M059J (cell line): ENCODE measurements around the gene LAPTM5. TPM values are rescaled to one million over a fixed set of nuclear protein-coding genes. Genes with fewer than 3 reads are reported as not detected.
"Not testable (repeated sequence)": the region's sequence is repeated elsewhere in the genome, so short reads cannot be mapped to it uniquely, and the experiment has no call there.

Source experiments
- DNase-seq: peaks from one replicate; pipeline ENCODE4 v3.0.0-alpha.2; 2012; ENCODE audit warnings: low read depth
- total RNA-seq: library from RNA; depleted of rRNA; stranded (reverse); fragments of >200 nt; shearing (Covaris generic); gene quantifications from 2 replicates; pipeline ENCODE4 v1.2.3, GENCODE V29; 2014

Gene LAPTM5
- total RNA-seq, 1 experiment from 2014 or later: 3.4 TPM

DNA sequence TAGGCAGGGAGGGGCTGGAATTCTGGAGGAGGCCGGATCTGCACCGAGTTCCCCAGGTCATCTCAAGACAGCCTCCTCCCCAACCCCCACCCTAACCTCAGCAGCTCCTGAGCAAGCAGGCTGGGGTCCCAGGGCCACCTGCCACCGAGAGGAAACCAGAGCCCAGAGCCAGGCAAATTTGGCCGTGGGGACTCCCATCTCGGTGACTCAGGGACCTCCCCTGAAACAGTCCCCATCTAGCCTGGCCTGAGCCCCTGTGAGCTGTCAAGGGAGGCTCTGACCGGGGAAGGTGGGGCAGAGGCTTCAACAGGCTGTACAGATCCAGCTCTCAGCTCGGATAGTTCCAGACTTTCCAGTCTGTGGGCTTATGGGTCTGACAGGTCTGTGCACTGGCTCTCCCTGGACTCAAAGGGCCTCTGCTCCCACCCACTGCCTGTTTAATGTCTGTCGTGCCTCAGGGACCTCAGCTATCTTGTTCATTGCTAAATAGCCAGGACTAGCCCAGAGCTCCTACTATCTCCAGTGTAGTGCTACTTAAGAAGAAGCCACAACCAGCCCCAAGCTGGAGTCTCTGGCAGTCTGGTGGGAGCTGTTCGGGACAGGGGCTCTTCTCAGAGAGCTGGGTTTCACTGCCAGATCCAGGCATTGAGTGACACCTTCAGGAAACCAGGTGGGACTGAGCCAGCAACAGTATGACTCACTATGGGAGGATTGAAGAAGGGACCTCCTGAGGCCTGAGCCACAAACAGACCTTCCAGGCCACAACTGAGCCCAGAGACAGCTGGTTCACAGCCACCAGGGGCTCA lies 59.8 kb downstream of the LAPTM5 start:
- DNase-seq: peak; percentile 69

DNA sequence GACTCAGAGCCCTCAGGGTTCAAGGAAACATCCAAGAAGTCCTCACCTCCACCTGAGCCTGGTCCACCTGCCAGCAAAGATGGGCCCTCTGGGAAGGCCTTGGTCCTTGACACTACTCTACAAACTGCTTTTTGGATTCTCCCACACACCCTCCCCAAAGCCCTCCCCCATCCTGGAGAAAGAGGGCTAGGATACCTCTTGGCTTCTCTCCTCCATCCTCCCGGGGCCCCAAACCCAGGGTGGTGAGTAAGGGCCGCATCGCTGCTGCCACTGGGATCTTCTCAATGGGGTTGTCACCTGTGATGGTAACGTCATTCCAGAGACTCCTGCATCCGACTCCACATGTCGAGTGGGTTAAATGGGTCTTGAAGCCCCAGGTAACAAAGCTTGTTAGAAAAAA lies 60.7 kb downstream of the LAPTM5 start:
- DNase-seq: no peak

DNA sequence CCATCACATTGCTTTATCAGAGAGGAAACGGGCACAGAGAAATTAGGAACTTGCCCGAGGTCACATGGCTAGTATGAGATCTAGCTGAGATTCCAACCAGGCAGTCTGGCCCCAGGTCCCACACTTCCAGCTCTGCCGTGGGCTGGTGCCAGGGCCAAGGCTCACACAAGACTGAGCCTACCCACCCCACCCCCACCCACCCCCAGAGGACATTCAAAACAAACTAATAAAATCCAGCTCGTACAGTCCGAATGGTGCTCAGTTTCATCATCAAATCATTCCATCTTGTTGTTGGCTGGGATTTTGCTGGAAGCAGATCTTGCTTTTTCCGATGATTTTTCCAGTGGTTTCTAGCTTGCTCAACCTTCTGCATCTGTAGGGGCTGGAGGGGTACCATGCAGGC lies 62.1 kb downstream of the LAPTM5 start:
- no peak for DNase-seq

DNA sequence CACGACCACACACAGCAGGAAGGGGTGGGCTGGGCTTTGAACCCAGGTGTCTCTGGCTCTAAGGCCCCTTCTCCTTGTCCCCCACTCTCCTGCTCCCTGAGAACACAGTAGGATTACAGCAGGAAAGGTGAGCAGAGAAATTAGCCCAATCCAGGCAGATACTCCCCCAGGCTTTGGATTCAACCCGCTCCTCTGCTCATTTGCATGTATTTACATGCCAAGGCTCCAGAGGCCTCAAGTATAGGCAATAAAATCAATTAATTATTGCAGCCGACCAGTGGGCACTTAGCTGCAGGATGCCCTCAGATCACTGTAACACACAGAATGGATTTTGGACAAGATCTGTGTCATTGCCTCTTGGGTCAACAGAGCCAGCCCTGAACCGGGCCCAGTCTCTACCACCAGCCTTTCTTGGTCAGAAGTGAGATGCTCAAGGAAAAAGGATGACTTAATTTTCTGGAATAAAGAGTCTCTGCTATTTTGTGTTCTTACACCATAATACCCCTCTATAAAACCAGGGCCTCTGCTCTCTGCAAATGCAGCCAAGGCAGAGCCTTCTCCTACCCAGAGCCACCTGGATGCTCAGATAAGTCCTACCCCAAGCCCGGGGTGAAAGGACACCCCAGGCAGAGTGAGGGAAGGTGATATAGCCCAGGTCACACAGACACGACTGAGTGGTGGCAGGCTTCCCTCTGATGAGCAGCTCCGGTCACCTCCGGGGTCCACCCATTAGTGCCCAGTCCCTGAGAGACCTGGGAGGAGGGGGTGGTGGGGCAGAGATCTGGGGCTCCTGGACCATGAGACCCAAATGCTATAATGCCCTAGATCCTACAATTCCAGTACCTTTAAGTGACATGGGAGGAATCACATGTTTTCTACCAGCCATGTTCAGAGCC lies 63.0 kb downstream of the LAPTM5 start:
- DNase-seq: no peak

DNA sequence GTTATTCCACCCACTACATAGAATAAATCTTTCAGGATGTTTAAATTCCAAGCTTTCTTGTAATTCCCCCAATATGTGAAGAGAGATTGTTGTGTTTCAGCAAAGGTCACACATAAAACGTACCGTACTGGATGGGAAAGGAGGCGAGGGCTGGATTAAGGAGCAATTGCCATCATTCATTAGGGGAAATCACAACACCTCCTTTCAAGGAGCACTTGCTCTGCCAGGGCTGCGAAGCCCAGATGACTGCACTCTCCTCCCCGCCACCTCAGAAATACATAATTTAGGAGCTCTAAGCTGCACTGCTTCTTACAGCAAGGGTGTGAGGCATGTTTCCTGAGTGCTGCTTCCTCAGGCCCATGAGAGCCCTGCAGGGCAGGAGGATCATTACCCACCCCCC lies 63.8 kb downstream of the LAPTM5 start:
- DNase-seq: no peak

DNA sequence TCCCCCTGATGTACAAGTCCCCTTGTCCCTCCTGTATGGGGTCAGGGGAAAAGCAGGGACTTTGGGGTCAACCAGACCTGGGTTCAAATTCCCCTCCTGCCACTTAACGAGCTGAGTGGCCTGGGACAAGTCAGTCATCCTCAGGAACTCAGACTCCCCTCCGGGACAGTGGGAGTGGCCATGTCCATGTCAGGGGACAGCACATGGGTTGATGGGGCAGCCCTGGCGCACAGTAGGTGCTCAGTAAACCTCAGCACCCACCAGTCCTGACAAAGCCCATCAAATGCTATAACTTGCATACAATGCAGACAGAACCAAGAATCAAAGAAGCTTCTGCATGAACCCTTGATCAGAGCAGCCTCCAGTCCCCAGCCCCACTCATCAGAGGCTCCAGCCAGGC lies 64.2 kb downstream of the LAPTM5 start:
- no peak for DNase-seq

DNA sequence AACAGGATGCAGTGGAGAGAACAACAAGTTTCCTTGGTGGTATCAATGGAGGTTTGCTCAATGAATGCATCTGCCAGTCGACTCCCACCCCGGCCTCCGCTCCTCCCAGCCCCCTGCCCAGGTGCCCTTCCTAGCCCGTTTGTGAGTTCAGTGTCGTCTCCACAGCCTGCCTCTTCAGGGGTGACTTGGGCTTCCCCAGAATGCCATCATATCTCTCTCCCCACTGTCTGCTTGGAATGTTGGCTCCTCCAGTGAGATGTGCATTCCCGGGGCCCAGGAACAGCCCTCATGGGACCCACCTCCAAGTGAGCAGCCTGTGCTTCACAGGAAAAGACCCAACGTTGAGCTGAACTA lies 64.6 kb downstream of the LAPTM5 start:
- no peak for DNase-seq

DNA sequence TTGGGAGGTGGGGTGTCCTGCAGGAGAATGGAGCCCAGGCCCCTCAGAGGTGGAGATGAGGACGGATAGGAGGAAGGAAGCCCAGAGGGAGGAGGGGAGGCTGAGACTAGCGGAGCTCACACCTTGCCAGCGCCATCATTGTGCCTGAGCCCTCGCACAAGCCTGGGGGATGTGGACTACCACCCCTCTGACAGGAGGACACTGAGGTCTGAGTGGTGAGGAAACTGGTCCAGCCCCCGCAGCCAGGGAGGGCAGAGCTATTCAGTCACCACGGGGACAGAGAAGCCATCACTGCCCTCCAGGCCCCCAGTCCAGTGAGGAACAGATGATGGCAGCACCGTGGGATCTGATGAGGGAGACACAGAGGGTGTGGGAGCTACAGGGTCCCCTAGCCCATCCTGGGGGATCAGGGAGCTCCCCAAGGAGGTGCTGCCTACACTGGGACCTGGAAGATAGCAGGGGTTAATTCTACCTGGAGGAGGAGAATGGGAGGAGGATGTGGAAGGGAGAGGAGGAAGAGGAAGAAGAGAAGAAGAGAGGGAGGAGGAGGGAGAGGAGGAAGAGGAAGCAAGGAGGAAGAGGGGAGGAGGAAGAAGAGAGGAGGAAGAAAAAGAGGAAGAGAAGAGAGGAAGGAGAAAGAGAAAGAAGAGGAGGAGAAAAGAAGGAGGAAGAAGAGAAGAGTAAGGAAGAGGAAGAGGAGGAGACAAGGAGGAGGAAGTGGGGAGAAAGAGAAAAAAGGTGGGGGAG lies 65.2 kb downstream of the LAPTM5 start:
- DNase-seq: no peak

DNA sequence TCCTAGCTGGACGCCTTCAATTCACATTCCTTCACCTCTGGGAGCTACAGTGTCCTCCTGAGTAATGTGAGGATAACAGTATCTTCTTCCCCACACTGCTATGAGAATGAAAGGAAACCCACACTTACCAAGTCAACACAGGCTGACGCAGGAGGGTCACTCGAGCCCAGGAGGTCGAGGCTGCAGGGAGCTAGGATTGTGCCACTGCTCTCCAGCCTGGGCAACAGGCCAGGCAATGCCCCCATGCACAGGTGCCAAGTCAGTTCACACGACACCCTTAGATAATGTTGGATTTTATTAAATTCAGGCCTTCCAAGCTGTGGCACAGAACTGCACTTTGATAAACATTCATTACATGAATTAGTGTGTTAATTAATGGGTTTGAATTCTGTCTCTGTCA lies 66.1 kb downstream of the LAPTM5 start:
- no peak for DNase-seq

DNA sequence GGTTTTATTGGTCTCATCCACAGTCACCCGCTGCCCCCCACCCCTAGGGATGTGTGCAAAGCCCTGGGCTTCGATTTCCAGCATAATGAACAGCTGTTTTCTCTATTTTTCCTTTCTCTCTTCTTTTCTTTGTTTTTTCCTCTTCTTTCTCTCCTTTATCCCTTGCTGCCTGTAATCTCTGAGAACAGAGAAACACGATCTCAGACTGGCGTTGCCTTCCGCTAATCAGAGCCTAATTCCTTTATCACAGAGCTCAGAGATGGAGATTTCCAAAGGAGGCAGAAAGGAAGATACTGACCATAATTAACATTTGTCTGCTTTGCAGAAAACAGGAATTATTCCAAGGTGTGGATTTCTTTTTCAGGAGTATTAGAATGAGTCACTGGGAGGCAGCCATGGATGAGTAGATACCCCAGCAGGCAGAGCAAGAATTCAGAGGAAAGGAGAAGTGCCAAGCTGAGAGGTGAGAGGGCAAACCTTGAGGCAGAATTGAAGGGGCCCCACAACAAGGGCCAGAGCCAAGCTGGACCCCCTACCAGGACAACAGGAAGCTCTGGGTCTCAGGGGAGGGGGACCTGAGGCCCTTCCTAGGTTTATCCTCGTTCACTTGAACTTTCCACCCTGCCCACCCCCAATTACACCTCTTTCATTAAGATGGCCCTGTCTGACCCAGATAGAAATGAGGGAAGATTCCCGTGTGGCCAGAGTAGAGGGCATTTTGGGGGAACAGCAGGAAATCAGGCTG lies 67.5 kb downstream of the LAPTM5 start:
- DNase-seq: peak; percentile 34

DNA sequence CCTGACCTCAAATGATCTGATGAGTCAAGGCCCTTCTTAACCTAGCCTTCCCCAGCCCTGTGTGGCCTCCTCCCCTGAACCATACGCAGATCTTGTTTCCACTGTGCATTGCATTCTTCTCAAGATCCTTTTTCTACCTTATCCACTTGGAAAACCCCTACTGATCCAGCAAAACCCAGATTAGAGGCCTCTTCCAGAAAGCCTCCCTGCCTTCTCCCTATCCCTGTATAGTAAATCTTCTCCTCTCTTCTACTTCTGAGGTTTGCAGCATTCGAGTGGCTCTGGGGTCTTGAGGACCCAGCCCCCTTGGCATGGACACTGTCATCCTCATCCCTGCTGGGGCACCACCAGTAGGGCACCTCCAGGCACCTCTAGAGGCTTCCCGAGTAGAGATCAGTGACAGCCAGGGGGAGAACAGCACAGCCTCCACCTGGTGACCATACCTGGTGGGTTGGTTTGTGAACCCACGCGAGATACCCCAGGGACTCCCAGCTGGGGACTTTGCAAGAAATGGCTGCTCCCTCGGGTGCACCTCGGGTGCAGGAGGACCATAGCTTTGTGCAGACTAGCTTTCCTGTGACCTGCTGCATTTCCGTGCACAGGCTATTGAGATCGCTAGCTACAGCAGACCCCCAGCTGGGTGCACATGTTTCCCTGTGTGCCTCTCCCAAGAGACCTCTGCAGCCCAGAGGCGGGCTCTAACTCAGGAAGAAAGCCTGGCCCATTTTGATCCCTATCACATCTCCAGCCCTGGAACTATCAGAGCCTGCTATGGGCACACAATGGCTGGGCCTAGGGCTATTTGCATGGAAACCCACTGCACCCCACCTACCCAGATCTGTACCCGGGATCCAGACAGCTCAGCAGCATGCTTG lies 68.4 kb downstream of the LAPTM5 start:
- no peak for DNase-seq

DNA sequence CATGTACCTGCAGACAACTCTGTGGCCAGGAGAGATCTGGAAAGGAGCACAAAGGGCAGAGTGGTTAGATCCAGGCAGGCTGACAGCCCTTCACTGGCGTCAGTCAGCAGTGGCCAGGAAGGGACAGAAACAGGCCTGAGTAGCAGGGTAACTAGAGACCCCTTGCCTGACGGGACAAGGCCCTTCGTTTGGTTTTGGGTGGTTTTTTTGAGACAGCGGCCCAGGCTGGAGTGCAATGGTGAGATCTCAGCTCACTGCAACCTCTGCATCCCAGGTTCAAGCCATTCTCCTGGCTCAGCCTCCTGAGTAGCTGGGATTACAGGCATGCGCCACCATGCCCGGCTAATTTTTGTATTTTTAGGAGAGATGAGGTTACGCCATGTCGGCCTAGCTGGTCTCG lies 69.1 kb downstream of the LAPTM5 start:
- DNase-seq: not testable (repeated sequence)

DNA sequence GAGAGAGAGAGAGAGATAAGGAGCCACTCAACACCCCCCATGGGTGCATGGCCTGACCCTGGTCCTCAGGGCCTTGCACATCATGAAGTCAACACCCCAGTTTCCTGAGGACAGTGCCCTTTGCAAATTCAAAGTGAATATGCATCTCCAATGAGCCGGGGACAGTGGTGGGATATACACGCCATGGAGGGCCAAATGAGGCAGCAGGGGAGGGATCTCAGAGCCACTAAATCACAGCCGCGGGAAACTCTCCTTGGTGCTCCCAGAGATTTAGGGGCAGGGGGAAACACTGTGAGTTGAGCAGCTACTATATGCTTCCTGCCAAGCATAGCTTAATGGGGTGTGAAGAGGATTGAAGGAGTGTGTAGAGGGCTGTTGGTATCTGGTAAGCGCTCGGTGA lies 69.7 kb downstream of the LAPTM5 start:
- no peak for DNase-seq

DNA sequence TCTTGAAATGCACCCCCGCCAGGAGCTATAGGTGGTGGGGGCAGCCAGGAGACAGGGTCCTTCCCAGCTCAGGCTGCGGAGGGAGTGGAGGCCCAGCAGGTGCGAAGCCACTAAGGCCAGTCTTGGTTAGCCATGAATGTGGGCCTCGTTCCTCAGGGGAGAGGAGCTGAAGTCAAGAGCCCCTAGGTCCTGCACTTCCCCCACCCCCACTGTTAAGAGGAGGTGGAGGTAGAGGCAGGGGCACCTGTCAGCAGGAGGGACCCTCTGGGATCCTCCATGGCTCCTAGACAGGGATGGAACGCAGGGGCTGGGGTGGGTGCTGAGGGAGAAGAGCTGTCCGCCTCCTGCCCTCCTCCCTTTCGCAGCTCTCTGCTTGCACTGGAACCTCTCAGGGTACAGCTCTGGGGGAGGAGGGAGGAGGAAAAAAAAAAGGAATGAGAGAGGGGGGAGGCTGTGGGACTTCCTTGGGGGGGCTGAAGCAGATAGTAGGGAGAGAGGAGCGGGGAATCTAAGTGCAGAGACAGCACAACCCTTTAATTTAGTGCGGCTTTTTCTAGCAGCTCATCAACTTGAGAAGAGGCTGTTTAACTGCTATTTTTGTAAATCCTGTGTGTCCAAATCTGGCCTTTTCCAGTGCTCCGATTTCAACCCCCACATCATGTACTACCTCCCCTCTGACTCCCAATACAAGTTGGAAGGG lies 71.2 kb downstream of the LAPTM5 start:
- DNase-seq: no peak

DNA sequence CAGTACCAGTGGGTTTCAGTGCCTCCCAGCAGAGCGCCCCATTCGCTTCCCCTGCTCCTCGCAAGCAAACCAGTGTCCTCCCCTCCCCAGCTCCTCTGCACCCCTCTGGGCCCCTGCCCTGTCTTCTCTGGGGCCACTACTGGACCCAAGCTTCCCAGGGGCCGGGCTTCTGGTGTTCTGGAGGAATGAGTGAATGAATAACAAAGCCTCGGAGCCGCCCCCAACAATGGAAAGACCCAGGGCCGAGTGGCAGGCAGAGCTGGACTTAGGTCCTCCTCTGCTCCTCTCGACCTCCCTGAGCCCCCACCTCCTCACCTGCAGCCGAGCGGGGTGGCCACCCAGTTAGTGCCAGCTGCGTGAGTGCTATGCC lies 71.8 kb downstream of the LAPTM5 start:
- no peak for DNase-seq

DNA sequence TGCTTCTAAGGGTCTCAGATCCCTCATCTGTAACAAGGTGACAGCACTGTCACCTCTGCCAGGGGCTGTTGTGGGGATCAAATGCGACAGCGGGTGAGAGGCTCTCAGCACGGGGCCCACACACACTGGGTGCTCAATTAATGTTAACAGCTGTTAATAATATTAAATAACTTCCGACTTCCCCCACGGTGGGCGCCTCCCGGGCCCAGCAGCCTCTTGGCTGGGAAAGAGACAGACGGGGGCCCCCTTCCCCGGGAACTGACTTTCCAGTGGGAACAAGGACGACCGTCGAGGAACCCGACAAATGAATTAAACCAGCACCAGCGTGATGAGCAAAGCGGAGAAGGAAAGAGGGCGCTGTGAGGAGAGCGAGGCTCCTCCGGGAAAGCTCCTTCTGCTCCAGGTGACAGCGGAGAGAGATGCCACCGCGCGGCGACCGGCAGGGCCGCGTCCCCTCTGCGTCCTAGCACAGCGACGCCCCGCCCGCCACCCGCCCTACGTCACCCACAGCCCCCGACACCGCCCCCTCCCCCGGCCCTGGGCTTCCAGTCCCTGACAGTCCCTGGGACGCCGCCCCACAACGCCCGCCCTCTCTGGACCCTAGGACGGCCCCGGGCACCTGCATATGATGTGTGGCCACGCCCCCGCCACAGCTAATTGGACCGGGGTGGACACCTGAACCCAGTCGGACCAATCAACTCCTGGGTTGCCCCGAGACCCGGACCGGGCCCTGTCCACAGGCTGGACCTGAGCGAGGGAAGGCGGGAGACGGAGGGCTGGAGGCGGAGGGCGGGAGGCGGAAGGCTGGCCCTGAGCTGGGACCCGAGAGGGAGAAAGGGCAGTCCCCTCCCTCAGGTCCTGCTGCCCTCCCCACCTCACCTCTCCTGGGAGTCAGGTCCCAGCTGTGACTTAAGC lies 72.4 kb downstream of the LAPTM5 start:
- DNase-seq: no peak

DNA sequence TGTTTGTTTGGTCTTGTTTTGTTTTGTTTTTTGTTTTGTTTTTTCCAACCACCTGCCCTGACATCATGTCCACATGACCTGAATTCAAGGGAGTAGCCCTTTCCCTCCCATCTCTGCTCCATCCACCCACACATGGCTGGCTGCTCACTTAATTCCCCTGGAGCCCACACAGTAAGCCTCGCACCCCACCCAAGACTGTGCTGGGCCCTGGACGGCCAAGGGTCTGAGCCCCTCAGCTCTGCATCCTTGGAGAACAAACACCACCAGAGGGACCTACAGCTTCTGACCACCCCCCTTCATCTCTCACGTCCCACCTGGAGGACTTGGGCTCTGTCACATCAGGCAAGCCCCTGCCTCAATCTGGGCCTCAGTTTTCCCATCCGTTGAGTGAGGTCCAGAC lies 73.3 kb downstream of the LAPTM5 start:
- DNase-seq: no peak

DNA sequence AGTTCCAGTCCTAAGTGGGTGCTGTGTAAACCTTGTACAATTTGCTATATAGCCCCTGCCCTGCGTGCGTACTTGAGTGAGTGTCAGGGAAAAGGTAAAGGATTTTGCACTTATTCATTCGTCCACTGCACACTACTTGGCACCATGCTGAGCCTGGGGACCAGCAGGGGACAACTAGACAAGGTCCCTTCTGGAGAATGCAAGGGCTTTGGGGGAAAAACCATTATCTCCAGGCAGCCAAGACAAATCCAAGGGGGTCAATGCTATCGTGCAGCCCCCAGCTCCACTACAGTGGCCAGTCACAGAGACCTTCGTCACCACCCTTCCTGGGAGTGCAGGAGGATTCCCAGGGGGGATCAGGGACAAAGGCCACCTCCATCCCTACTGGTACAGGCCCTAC lies 73.9 kb downstream of the LAPTM5 start:
- no peak for DNase-seq
